A204.1 (cell line): ENCODE results near the gene CSMD2.
"Not testable (repeated sequence)": the region's sequence is repeated elsewhere in the genome, so short reads cannot be mapped to it uniquely, and the experiment has no call there.

ENCODE experiments used
- FAIRE-seq: peaks from 2 replicates; lab custom pipeline; 2012; peaks lifted over from hg19 to GRCh38; lab: Jason Lieb, UNC

Gene CSMD2

GRCh38 chr1:34164771-34165391, at the start of gene CSMD2:
CSMD2 (minus strand) TSS chr1:34165230; CDS start chr1:34165097, 133 bp downstream.
- FAIRE-seq = no peak

DNA sequence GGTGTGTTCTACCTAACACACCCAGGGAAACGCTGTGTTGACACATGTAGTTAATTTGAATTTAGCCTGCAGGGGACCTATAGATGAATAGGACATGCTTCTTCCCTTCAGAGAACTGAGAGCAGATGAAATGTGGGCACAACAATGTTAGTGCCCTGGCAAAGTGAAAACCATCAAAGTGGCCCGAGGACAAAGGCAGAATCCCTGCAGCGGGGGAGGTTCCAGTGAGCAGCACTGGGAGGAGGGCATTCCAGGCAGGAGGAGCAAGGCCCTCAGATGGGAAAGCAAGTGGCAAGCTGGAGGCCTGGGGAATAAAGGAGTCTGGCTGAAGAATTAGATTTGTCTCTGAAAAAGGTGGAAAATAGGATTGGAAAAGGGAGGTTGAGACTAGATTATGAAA, 48.9 kb upstream of the CSMD2 start:
- FAIRE-seq = no peak

DNA sequence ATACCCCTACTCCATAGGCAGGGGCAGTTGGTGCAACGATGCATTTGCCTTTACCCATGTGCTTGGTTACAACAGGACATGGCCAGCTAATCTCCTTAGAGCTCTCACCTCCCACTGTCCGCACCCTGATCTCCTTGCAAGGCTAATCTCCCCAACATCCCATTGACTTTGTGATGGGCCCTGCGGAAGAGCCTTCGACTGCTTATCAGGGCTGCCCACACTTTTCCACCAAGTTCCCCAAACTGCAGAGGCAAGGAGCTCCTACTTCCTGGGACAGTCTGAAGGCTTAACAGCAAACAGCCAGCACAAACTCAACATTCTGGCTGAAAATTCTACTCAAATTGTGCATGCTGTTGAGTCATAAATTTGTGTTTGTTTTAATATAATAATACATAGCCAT, 47.6 kb upstream of the CSMD2 start:
- FAIRE-seq = no peak

DNA sequence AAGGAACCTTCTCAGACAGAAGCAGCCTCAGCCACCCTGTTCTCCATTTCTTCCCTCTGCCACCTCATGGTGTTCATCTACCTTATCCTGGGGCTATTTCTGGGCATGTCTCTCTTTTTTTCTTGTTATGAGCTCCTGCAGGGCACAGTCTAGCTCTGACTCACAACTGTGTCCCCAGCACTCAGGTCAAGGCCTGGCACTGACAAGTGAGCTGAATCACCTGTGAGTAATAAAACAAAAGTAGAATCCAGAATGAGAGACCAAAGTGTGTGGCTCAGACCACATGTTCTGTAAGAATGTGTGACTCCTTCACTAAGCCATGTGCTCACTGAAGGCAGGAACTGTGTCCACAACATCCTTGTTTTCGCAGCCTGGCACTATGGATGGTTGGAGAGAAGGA, 34.9 kb upstream of the CSMD2 start:
- FAIRE-seq = no peak

DNA sequence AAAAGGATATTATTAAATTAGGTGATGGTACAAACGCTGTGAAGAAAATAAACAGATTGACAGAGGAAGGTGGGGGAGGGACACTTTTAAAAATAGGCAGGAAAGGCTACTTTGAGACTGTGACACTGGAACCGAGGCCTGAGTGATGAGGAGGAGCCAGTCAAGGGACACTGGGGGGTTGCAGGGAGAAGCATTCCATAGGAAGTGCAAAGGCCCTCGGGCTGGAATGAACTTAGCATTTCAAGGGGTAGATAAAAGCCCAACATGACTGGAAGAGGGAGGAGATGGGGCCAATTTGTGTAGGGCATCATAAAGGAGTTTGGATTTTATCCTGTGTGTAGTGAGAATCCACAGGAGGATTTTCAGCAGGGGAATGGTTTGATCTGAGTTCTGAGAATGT, 27.6 kb upstream of the CSMD2 start:
- FAIRE-seq = no peak

GRCh38 chr1:34190692-34191091, 25.7 kb upstream of the CSMD2 start:
- no peak for FAIRE-seq

DNA sequence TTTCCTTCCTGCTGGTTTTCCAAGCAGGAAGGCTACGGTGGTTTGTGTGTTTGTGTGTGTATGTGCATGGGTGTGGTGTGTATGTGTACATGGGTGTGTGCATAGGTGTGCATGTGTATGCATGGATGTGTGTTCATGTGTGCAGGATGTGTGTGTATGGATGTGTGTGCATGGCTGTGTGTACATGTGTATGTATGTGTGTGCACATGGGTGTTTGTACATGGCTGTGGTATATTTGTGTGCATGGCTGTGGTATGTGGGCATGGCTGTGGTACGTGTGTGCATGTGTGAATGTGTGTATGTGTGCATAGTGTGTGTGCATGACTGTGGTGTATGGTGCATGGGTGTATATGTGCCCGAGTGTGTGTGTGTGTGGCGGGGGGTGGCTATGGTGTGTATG, 24.0 kb upstream of the CSMD2 start:
- FAIRE-seq = no peak

- FAIRE-seq = no peak
Observed at GRCh38 chr1:34188418-34188817, 23.4 kb upstream of the CSMD2 start.

DNA sequence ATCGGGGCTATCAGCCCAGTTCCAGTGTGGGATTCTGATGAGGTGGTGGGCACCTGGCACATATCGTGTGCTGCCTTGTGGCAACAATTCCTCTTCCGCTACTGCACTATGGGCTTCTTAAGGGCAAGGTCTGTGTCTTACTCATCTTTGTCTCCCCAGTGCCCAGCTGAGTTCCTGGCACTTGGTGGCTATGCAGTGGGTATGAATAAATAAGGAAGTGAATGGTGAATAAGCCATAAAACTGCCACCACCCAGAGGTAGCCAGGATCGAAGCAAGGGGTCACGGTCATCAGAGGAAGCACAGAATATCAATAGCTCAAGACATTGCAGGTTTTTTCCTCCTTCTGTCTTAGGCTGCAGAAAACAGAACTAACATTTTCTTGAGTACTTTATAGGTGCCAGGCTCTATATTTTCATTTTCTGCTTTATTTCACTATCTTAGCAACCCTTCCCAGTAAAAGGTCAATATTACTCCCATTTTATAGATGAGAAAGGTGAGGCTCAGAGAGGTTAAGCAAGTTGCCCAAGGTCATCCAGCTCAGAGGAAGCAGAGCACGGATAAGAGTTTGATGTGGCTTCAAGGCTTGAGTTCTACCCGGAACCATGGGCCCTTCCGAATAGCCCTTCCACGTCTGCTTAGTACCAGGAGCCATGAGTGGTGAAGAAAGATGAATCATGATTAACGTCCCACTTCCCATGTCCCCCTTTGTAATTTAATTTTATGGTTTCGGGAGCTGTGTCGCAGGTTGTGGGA, 21.9 kb upstream of the CSMD2 start:
- FAIRE-seq = no peak

DNA sequence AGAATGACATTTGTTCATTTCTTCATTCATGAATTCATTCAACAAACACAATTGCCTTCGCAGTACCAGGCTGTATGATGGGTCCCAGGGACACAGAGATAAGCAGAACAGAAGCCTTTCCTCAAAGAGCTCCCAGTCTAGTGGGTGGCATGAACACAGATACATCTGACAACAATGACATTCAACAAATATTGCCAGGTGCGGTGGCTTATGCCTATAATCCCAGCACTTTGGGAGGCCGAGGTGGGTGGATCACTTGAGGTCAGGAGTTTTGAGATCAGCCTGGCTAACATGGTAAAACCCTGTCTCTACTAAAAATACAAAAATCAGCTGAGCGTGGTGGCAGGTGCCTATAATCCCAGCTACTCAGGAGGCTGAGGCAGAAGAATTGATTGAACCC, 18.4 kb upstream of the CSMD2 start:
- not testable (repeated sequence) for FAIRE-seq

- FAIRE-seq = no peak
Observed at GRCh38 chr1:34178072-34178471, 13.0 kb upstream of the CSMD2 start.

DNA sequence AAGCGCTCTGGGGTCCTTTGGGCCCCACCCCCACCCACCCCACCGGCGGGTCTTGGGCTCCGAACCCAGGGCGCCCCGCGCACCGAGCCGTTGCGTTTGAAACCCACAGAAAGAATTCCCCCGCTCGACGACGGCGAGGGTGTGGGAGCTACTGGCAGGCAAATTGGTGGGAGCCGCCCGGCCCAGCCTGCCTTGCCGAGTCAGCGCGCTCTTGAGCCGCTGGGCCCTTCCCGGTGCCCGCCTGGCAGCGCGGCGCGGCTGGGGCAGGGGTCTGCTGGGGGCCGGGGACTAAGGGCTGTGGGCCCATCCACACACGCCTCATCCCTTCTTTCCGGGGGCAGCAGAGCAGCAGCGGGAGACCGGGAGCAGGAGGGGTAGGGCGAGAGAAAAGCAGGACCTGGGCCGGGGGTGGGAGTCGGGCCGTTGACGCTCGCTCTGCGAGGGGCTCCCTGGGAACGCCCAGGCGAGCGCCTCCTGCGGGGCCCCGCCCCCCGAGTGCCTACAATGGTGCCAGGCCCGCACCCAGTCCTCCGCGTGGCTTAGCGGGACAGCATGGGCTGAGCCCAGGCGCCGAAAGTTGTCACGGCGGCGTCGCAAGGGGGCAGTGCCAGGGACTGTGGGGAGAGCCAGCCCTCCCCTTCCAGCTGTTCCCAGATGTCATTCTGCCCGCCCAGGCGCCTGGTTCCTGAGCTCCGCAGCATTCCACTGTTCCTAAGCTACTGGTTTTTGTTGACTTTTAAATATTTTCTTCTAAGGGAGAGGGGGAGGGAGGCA, 12.0 kb upstream of the CSMD2 start, which contains the start of gene C1orf94:
Gene C1orf94, plus strand, starts transcription at position 78 of the 774 bp plus-strand sequence. CDS start 883 bp downstream, outside the sequence.
- no peak for FAIRE-seq

GRCh38 chr1:34175744-34176143, 10.7 kb upstream of the CSMD2 start:
- FAIRE-seq = no peak

- no peak for FAIRE-seq
Observed at GRCh38 chr1:34167389-34167788, 2.4 kb upstream of the CSMD2 start.

GRCh38 chr1:34166625-34167361, 1.8 kb upstream of the CSMD2 start:
- no peak for FAIRE-seq

GRCh38 chr1:34166191-34166624, 1.2 kb upstream of the CSMD2 start:
- no peak for FAIRE-seq

GRCh38 chr1:34165422-34165921, 442 bp upstream of the CSMD2 start:
- FAIRE-seq = no peak

GRCh38 chr1:34163792-34164731, 968 bp downstream of the CSMD2 start:
- FAIRE-seq = no peak

DNA sequence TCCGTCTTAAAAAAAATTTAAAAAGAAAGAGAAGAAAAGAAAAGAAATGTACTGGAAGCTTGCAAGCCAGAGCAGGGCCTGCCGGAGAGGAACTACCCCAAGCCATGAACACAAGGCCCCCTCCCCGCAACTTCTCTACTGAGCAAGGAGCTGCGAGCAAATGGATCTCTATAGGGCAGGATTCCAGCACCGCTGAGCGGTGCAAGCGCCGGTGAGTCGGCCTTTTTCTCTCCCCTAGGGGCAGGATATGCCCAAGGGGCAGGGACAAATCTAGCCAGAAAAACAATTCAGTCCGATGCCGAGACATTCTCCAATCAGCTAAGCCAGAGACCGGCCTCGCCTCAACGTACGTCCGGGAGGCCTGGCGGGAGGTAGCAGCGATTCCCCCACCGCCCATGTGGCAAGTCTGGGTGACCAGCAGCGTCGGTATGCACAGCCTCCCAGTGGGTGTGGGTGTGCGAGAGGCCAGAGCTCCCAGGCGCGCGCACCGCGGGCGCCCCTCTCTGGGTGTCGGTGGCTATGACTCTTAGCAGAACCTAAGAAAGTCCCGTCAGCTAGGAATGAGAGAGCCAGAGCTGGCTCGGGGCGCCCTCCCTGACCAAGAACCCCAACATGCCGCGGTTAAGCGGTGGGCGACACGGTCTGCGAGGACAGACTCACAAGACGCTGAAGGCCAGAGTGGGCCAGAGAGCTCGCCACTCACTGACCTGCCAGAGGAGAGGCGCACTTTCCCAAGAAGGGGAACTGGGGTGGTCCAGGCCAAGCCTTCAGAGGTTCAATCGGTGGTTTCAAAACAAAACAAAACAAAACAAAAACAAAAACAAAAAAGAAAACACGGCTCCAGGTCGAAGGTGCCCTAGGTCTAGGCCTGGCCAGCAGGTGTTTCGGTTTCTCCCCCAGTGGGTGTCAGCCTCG, 1.9 kb downstream of the CSMD2 start:
- no peak for FAIRE-seq

GRCh38 chr1:34156739-34157138, 8.3 kb downstream of the CSMD2 start:
- no peak for FAIRE-seq
